ENCODE results near the gene ABCB9. TPM values are rescaled to one million over a fixed set of nuclear protein-coding genes. Genes with fewer than 3 reads are reported as not detected.

Gene ABCB9
- total RNA-seq, 3 donors from 2014 or later = 0.96 to 8.6 (median 6.2) TPM

DNA sequence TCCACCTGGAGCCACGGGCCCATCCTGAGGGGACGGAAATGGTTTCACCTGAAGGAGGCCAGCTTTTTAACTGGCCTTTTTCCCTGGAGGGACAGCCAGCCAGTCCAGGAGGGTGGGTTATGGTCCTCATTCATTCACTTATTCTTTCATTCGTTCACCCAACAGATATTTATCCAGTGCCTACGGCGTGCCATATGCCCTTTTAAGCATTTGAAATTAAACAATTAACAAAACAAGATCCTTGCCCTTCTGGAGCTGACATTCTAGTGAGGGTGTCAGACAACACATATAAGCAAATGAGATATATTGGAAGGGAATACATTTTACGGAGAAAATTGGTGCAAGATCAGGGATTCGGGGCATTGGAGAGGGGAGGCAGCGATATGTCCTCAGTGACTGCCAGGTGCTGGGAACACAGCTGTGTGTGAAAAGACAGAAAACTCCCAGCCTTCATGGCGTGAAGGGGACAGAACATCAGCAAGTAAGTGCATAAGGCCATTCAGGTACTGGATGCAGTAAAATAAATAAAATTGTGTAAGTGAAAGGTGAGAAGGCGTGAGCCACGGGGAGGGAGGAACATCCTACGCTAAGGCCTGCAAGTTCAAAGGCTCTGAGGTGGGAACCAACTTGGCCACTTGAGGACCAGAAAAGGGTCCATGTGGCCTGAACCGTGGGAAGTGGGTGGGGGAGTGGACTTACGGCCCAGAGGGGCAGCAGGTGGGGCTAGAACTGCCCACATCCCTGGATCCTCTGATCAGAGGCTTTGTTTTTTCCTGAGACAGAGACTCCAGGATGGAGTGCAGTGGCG, 684 bp upstream of the ABCB9 start:
- peak overlapping the region in 2 of 3 donors; percentile 64 to 75 for H3K4me3 ChIP-seq
- no peak for DNase-seq (ENCODE audit: low spot score in 2 of 2)
- TF ChIP-seq, protein P1, sequence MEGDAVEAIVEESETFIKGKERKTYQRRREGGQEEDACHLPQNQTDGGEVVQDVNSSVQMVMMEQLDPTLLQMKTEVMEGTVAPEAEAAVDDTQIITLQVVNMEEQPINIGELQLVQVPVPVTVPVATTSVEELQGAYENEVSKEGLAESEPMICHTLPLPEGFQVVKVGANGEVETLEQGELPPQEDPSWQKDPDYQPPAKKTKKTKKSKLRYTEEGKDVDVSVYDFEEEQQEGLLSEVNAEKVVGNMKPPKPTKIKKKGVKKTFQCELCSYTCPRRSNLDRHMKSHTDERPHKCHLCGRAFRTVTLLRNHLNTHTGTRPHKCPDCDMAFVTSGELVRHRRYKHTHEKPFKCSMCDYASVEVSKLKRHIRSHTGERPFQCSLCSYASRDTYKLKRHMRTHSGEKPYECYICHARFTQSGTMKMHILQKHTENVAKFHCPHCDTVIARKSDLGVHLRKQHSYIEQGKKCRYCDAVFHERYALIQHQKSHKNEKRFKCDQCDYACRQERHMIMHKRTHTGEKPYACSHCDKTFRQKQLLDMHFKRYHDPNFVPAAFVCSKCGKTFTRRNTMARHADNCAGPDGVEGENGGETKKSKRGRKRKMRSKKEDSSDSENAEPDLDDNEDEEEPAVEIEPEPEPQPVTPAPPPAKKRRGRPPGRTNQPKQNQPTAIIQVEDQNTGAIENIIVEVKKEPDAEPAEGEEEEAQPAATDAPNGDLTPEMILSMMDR (IDR thresholded peaks at IDR 0.05) = no peak
- TF ChIP-seq POLR2A (IDR thresholded peaks at IDR 0.05) (no peak), POLR2AphosphoS5 (IDR thresholded peaks at IDR 0.05) (no peak)
- no peaks in the 10 kb centered on the region for H3K36me3 ChIP-seq
- intact Hi-C loops (cut with DNase I; ENCODE audit: low total_unique reads) = loop anchor here (10.0 kb wide), 1 partner anchor 78 kb away; no protein-coding TSS in a partner anchor
- no peaks in the 10 kb centered on the region for H3K9me3 ChIP-seq
- H3K27ac ChIP-seq = peak overlapping the region; percentile 69 to 74
- no peaks in the 10 kb centered on the region for H3K27me3 ChIP-seq
- peaks cover 5 to 21% of the 10 kb centered on the region in 2 donors for H3K4me1 ChIP-seq

DNA sequence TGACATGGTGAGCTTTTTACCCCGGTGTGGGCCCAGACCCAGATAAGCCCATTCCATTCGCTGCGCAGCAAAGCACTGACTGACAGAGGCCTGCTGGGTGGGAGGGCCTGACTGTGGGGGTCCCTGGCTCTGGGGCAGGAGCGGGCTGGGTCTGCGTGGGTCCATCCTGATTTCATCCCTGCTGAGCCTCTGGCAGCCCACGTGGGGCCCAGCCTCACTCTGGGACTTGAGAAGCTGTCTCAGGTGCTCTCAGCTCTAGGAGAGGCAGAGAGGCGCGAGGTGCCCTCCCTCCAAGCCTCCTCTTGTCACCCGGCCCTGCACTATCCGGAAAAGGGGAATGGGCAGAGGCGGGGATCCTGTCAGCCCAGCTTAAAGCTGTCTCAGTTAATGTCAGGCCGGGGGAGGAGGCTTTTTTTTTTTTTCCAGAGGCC, 927 bp downstream of the ABCB9 start:
- TF ChIP-seq POLR2AphosphoS5 (IDR thresholded peaks at IDR 0.05) (no peak), POLR2A (IDR thresholded peaks at IDR 0.05) (no peak)
- TF ChIP-seq, protein P1 (IDR thresholded peaks at IDR 0.05) = no peak
- intact Hi-C loops (cut with DNase I; ENCODE audit: low total_unique reads) = loop anchor here (10.0 kb wide), 1 partner anchor 79 kb away; no protein-coding TSS in a partner anchor
- no peaks in the 10 kb centered on the region for H3K9me3 ChIP-seq
- peak overlapping the region; percentile 46 to 75 (median 64) for H3K4me3 ChIP-seq
- DNase-seq (ENCODE audit: low spot score in 2 of 2) = no peak
- H3K27me3 ChIP-seq = no peaks in the 10 kb centered on the region
- H3K27ac ChIP-seq = peak overlapping the region in 1 of 2 donors; percentile 69
- H3K4me1 ChIP-seq = peaks cover 5 to 21% of the 10 kb centered on the region in 2 donors
- no peaks in the 10 kb centered on the region for H3K36me3 ChIP-seq

DNA sequence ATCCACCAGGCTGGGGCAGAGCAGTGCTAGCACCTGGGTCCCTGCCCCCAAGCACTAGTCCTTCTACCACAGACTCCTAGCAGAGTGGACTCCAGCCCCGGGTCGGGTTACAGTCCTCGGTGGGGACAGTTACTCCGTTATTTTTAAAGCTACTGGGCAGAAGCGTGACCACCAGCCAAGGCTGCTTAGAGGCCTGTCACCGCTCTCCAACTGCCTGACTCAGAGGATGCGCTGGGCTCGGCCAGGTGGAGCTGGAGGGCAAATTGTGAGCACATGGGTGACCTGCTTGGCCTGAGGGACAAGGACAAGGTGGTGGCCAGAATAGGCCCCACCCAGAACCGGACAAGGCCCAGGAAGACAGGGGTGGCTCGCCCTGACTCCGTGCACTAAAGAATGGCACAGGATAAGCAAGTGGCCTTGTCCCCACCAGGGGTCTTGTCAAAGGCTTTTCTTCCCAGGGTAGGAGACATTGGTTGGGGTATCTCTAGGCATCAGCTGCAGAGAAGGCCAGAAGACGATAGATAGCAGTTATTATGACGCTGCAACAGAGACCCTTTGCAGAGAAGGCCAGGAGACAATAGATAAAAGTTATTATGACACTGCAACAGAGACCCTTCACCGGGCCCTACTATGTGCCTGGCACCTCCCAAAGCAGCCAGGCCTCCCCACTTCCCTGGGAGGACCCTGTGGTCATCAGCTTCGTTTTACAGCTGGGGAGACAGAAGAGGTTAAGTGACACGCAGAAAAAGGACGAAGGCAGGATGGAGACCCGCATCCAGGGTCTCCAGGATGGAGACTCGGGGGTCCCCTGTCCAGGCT, 1.6 kb downstream of the ABCB9 start:
- intact Hi-C loops (cut with DNase I; ENCODE audit: low total_unique reads) = loop anchor here (10.0 kb wide), 1 partner anchor 80 kb away; no protein-coding TSS in a partner anchor
- peak overlapping the region in 1 of 3 donors; percentile 75 for H3K4me3 ChIP-seq

DNA sequence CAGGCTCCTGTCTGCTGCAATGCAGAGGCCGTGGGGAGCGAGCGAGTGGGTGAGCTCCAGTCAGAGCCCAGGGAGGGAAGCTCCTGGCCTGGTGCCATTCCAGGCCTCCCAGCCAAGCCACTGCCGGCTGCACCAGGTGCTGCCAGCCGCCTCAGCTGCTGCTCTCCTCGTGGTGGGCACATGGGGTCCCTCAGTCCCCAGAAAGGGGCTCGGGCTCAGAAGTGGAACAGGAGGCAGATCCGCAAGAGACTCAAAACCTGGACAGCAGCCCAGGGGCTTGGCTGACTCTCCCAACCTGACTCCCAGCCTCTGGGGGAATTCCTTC, 2.4 kb downstream of the ABCB9 start:
- Histone ChIP-seq H3K27me3 (no peaks in the 10 kb centered on the region), H3K27ac (peak overlapping the region in 1 of 2 donors; percentile 20), H3K36me3 (no peaks in the 10 kb centered on the region), H3K9me3 (no peaks in the 10 kb centered on the region), H3K4me3 (peak overlapping the region in 2 of 3 donors; percentile 18 to 49), H3K4me1 (peaks cover 5 to 21% of the 10 kb centered on the region in 2 donors)
- no peak for DNase-seq (ENCODE audit: low spot score in 2 of 2)
- intact Hi-C loops (cut with DNase I; ENCODE audit: low total_unique reads) = loop anchor here (10.0 kb wide), 1 partner anchor 81 kb away; no protein-coding TSS in a partner anchor
- TF ChIP-seq, protein P1 (IDR thresholded peaks at IDR 0.05) = no peak
- no peak for TF ChIP-seq POLR2AphosphoS5 (IDR thresholded peaks at IDR 0.05)
- no peak for TF ChIP-seq POLR2A (IDR thresholded peaks at IDR 0.05)

More for the DNA sequence above, 1.6 kb downstream of the ABCB9 start:
- no peaks in the 10 kb centered on the region for H3K9me3 ChIP-seq
- H3K36me3 ChIP-seq = no peaks in the 10 kb centered on the region
- H3K27me3 ChIP-seq = no peaks in the 10 kb centered on the region
- H3K27ac ChIP-seq = no peak overlapping the region
- H3K4me1 ChIP-seq = peaks cover 5 to 21% of the 10 kb centered on the region in 2 donors
- DNase-seq (ENCODE audit: low spot score in 2 of 2) = no peak
- TF ChIP-seq, protein P1 (IDR thresholded peaks at IDR 0.05) = no peak
- TF ChIP-seq POLR2A (IDR thresholded peaks at IDR 0.05) = no peak
- no peak for TF ChIP-seq POLR2AphosphoS5 (IDR thresholded peaks at IDR 0.05)
